Mesodermal cell (in vitro differentiated cells): ENCODE measurements around the gene ZNF622.

Source experiments
- H3K27ac ChIP-seq: 2 replicates; pipeline ENCODE4 v1.7.0; 2013; ENCODE audit warnings: mild to moderate bottlenecking, low read depth, low read length, moderate library complexity; ENCODE audit not compliant: severe bottlenecking
- H3K36me3 ChIP-seq: 2 replicates; pipeline ENCODE4 v1.7.1; 2013; ENCODE audit warnings: mild to moderate bottlenecking, low read length, moderate library complexity; ENCODE audit not compliant: control insufficient read depth, insufficient read depth
- H3K4me1 ChIP-seq: one replicate; pipeline ENCODE4 v1.7.1; 2013; ENCODE audit warnings: mild to moderate bottlenecking, low read length; ENCODE audit not compliant: insufficient read depth, control insufficient read depth, poor library complexity, severe bottlenecking
- H3K4me3 ChIP-seq: 2 replicates; pipeline ENCODE4 v1.7.0; 2013; ENCODE audit warnings: low read length, control low read depth, mild to moderate bottlenecking; ENCODE audit not compliant: insufficient read depth, poor library complexity, severe bottlenecking; ENCODE audit errors: extremely low read depth
- H3K9me3 ChIP-seq: 2 replicates; pipeline ENCODE4 v1.7.1; 2013; ENCODE audit warnings: mild to moderate bottlenecking, low read length, moderate library complexity; ENCODE audit not compliant: control insufficient read depth
- WGBS, 2 experiments: methylation state at CpG; one replicate each; pipeline ENCODE4 v1.1.5; 2013; ENCODE audit warnings: missing lambda C conversion rate in 2 of 2; ENCODE audit not compliant: insufficient coverage in 2 of 2; 5-methylcytosine and 5-hydroxymethylcytosine counted together

The ZNF622 gene

DNA sequence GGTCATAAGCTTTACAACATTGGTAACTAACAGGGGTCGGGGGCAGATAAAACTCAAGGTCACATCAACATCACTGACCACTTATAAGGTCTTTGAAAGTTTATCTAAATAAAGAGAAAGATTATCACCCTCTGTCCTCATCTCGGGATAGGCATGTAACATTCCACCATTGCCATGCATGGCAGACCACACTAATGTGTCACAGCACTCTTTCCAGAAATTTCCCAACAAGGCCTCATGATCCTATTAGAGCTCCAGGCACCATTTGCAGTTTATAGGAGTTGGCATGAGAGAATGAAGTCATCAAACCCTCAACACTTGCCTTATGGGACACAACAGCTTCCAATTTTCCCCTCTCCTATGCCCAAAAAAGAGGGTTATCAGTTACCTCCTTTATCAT is 31.9 kb upstream of the ZNF622 start:
- 60% methylated on average over 1 of the region's 2 CpGs; no CpG with 5 or more reads in 1 of the 2 experiments for WGBS, 2 experiments
- Histone ChIP-seq H3K36me3 (no peaks in the 10 kb centered on the region), H3K4me3 (no peak overlapping the region), H3K27ac (no peak overlapping the region), H3K9me3 (peaks cover 18% of the 10 kb centered on the region), H3K4me1 (no peaks in the 10 kb centered on the region)

DNA sequence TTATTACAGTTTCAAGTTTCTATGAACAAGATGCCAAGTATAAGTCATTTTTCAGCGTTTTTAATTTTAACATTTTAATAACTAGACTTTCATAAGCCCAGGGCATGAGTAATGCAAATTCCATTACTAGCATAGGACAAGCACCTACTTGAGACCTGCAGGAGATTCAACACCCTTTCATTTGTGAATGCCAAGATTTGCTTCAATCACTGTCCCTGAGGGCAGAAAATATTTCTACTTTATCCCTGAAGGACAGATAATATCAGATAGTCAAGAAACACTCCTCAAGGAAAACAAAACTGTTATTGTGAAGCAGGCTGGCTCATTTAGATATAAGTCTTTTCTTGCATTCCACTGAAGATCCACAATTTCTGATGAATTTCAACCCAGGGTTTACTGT is 27.7 kb upstream of the ZNF622 start:
- 63 to 71% methylated on average over 1 of the region's 1 CpG for WGBS, 2 experiments
- H3K4me1 ChIP-seq = no peaks in the 10 kb centered on the region
- no peak overlapping the region for H3K27ac ChIP-seq
- no peaks in the 10 kb centered on the region for H3K36me3 ChIP-seq
- peaks cover 18% of the 10 kb centered on the region for H3K9me3 ChIP-seq
- H3K4me3 ChIP-seq = no peak overlapping the region

DNA sequence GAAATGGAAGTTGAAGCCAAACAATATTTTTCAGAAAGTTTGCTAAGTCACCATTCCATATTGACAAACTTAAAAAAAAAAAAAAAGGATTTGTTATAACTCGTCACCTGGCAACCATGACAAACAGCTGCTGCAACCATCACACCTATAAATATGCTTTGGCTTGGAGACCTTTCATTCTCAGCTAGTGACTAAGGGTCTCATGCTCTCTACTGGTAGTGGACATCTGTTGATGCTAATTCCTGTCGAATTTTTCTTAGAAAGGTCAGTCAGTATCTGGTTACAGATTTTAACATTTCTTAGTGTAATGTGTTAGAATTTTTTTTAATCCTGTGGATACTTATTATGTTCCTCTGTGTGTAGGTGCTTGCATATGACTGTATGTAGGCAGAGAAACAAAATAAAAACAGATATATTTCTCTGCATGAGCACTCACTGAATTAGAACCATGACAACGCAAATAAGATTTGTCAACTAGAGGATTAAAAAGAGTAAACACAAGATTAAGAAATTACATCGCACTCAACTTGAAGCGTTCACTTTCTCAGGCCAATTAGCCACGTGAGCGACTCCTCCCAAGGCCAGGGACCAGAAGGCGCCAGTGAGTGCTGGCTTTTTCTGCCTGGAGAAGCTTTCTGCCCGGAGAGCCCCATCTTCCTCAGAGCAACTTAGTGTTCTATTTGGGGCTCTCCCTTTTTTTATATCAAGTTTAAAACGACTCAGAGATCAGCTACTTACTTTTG is 27.0 kb upstream of the ZNF622 start:
- H3K4me1 ChIP-seq = no peaks in the 10 kb centered on the region
- H3K9me3 ChIP-seq = peaks cover 18% of the 10 kb centered on the region
- no peak overlapping the region for H3K4me3 ChIP-seq
- whole genome bisulfite sequencing, 2 experiments = 91 to 92% methylated on average over 8 of the region's 10 CpGs
- no peak overlapping the region for H3K27ac ChIP-seq
- H3K36me3 ChIP-seq = no peaks in the 10 kb centered on the region

DNA sequence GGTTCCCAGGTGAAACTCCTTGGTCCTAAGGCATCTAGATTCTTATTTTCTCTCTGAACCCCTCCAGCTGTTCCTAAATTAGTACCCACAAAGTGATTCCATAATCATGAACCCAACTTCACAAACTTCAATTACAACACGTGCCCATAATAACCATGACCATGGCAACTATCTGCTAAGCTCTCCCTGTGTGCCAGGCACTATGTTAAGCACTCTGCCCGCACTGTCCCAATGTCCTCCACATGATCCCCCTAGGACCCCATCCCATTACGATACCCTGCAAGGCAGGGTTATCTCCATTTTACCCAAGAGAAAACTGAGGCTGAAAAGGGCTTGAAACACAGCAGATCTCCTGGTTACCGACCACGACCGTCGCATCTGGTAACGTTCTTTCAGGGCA is 25.3 kb upstream of the ZNF622 start:
- H3K4me3 ChIP-seq = no peak overlapping the region
- H3K36me3 ChIP-seq = no peaks in the 10 kb centered on the region
- no peak overlapping the region for H3K27ac ChIP-seq
- H3K9me3 ChIP-seq = peaks cover 15% of the 10 kb centered on the region
- no peaks in the 10 kb centered on the region for H3K4me1 ChIP-seq
- 87 to 92% methylated on average over 3 to 4 of the region's 8 CpGs for WGBS, 2 experiments

DNA sequence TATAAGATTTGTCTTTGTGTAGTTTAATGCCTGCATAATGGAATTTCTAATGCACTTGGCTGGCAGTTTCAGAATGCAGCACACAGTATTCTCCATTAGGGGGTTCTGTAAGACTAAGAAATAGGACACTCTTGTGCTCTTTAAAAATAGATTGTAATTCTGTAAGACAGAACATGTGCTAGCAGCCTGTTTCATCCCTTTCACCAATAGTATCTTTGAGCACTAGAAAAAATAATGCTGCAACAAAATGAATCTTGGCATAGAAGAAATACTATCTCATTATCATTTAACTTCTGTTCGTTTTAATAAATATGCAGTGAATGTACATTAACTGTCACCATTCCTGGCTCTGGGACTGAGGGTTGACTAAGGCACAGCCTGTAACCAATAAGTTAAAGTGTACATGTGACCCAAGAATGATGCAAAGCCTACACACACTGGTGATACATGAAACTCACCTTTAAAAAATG is 23.8 kb upstream of the ZNF622 start:
- no peaks in the 10 kb centered on the region for H3K4me1 ChIP-seq
- 40% methylated on average over 1 of the region's 1 CpG; no CpG with 5 or more reads in 1 of the 2 experiments for WGBS, 2 experiments

DNA sequence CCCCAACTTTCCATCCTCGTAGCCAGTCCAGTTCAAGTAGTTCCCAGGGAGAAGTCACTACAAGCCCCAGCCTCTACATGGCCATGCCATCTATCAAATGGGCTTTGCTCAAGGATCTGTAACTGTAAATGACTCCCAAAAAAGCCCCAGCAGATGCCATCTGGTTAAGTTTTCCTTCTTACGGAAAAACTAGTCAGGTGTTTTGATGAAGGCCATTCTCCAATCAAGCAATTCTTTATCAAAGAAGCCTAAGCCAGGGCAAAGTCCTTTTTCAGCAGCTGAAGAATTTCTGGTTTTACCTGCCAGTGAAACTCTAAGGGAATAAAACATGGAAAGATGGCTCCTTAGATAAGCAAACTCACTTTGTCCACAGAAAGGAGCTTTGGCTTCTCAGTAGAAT is 21.9 kb upstream of the ZNF622 start:
- no peak overlapping the region for H3K4me3 ChIP-seq
- 86 to 92% methylated on average over 2 of the region's 2 CpGs for WGBS, 2 experiments
- H3K9me3 ChIP-seq = no peaks in the 10 kb centered on the region
- no peaks in the 10 kb centered on the region for H3K4me1 ChIP-seq
- no peaks in the 10 kb centered on the region for H3K36me3 ChIP-seq
- no peak overlapping the region for H3K27ac ChIP-seq

More for the DNA sequence above, 23.8 kb upstream of the ZNF622 start:
- no peaks in the 10 kb centered on the region for H3K36me3 ChIP-seq
- H3K9me3 ChIP-seq = peaks cover 1% of the 10 kb centered on the region
- no peak overlapping the region for H3K27ac ChIP-seq
- H3K4me3 ChIP-seq = no peak overlapping the region

DNA sequence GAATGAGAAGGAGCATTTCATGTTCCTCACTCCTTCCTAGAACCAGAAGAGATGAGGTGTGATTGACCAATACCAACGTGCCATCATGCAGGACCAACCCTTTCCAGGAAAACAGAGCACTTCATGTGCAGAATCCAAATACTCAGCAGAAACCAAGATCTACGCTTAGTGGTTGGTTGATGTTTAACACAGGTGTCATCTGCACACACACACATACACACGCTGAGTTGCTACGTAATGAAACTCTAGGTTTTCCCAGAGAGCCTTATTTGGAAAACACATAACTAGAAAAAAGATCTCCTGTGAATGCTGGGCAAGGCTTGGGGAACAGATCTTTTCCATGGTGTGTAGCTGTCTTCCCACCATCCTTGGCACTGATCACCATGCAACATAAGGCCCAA is 21.1 kb upstream of the ZNF622 start:
- no peaks in the 10 kb centered on the region for H3K9me3 ChIP-seq
- H3K4me1 ChIP-seq = no peaks in the 10 kb centered on the region
- H3K36me3 ChIP-seq = no peaks in the 10 kb centered on the region
- H3K27ac ChIP-seq = no peak overlapping the region
- 83 to 100% methylated on average over 1 of the region's 4 CpGs for WGBS, 2 experiments
- H3K4me3 ChIP-seq = no peak overlapping the region

DNA sequence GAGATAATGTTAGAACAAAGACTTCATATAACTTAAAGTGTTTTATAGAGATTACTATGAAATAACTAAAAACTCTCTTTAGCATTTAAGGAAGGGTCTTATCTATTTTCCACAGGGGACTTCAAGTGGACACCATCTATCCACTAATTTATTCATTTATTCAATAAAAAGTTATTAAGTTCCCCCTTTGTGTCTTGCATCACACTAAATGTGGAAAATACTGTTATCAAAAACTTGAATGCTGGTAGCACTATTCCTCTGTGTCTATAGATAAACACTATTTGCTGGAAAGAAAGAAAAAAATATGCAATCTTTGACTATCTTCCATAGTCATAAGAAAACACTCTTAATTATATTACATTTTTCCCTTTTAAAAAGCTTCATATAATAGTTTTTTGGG is 20.1 kb upstream of the ZNF622 start:
- H3K27ac ChIP-seq = no peak overlapping the region
- H3K9me3 ChIP-seq = no peaks in the 10 kb centered on the region

DNA sequence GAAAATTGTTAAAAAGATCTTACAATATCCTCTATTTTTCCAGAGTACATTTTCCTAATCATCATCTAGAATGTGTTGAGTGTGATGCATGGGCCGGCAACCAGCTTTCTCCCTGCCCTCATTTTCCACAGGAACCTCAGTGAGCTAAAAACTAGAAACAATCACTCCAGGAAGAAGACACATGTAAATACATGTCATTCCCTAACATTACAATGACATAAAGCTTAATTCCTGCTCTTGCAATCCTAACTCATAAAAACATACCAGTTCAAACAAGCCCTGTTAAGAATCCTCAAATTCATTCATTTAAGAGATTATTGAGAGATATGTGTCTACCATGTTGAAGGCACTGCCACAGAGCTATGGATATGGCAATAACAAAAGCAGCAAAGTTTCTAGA is 18.5 kb upstream of the ZNF622 start:
- Histone ChIP-seq H3K9me3 (no peaks in the 10 kb centered on the region), H3K4me3 (no peak overlapping the region), H3K27ac (no peak overlapping the region), H3K4me1 (no peaks in the 10 kb centered on the region), H3K36me3 (no peaks in the 10 kb centered on the region)
- WGBS, 2 experiments = no CpG with 5 or more reads among the region's 1 CpG

More for the DNA sequence above, 20.1 kb upstream of the ZNF622 start:
- Histone ChIP-seq H3K4me3 (no peak overlapping the region), H3K36me3 (no peaks in the 10 kb centered on the region), H3K4me1 (no peaks in the 10 kb centered on the region)

DNA sequence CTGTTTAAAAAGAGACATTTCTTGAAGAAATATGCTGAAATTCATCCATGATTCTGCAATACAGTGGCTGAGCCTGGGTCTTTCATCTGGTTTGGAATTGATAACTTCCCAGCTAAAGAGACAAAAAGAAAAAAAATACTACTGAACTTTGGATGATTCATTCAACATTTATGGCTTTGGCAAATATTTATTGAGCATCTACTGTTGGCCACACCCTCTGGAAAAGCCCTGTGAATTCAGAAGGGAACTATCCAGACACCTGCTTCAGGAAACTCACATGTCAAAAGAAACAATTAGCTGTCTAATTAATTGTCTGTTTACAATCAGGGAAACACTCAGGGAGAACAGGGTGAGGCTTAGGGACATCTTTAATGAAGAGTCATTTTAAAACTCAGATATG is 17.8 kb upstream of the ZNF622 start:
- Histone ChIP-seq H3K36me3 (no peaks in the 10 kb centered on the region), H3K4me3 (no peak overlapping the region), H3K4me1 (no peaks in the 10 kb centered on the region), H3K9me3 (no peaks in the 10 kb centered on the region), H3K27ac (no peak overlapping the region)

DNA sequence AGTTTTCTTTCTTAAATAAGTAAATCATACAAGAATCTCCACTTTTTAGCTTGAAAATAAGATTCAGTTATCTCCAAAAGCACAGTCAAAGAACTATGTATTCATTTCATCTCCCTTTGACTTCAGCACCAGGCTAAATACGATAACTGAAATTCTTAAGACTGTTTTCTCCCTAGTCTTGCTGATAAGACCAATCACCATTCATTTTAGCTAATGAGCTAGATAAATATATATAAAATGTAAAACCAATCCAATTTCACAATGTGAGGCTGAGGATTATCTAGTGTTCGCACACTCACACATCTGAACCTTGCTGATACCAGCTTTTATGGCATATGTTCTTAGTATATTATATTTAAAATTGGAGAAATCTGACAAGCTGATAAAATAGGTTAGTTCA is 17.3 kb upstream of the ZNF622 start:
- H3K27ac ChIP-seq = no peak overlapping the region
- WGBS, 2 experiments = no CpG with 5 or more reads among the region's 2 CpGs
- H3K9me3 ChIP-seq = no peaks in the 10 kb centered on the region
- no peaks in the 10 kb centered on the region for H3K4me1 ChIP-seq
- no peak overlapping the region for H3K4me3 ChIP-seq
- no peaks in the 10 kb centered on the region for H3K36me3 ChIP-seq
